ENCODE results near the gene HDAC9.

Gene HDAC9

GRCh38 chr7:18521945-18522566 is 26.5 kb downstream of the HDAC9 start:
- Histone ChIP-seq H3K9ac (no peak overlapping the region), H3K27me3 (ENCODE audit: insufficient read depth, low read depth) (no peaks in the 10 kb centered on the region), H3K4me1 (ENCODE audit: low read depth, poor library complexity, severe bottlenecking) (peaks cover 12% of the 10 kb centered on the region), H3K4me2 (no peak overlapping the region), H3K4me3 (IDR thresholded peaks at IDR 0.05; ENCODE audit: insufficient read depth, low read depth, low read length) (no peak overlapping the region), H2AFZ (ENCODE audit: low read depth) (no peak overlapping the region), H4K20me1 (ENCODE audit: insufficient read depth) (no peaks in the 10 kb centered on the region), H3K36me3 (ENCODE audit: insufficient read depth) (no peaks in the 10 kb centered on the region), H3K27ac (no peak overlapping the region), H3K79me2 (ENCODE audit: insufficient read depth, low read depth) (no peaks in the 10 kb centered on the region)
- TF ChIP-seq CTCF (conservative IDR thresholded peaks at IDR 0.05; ENCODE audit: low read depth, low read length): no peak

- no peaks in the 10 kb centered on the region for H4K20me1 ChIP-seq (ENCODE audit: insufficient read depth)
- H3K36me3 ChIP-seq (ENCODE audit: insufficient read depth): no peaks in the 10 kb centered on the region
- H3K4me2 ChIP-seq: no peak overlapping the region
- no peak for TF ChIP-seq CTCF (conservative IDR thresholded peaks at IDR 0.05; ENCODE audit: low read depth, low read length)
- H3K9ac ChIP-seq: no peak overlapping the region
- no peaks in the 10 kb centered on the region for H3K79me2 ChIP-seq (ENCODE audit: insufficient read depth, low read depth)
- no peak overlapping the region for H3K27ac ChIP-seq
- H3K4me1 ChIP-seq (ENCODE audit: low read depth, poor library complexity, severe bottlenecking): peaks cover 12% of the 10 kb centered on the region
- no peak overlapping the region for H2AFZ ChIP-seq (ENCODE audit: low read depth)
- no peak overlapping the region for H3K4me3 ChIP-seq (IDR thresholded peaks at IDR 0.05; ENCODE audit: insufficient read depth, low read depth, low read length)
- no peaks in the 10 kb centered on the region for H3K27me3 ChIP-seq (ENCODE audit: insufficient read depth, low read depth)
These were observed 28.7 kb downstream of the HDAC9 start for GRCh38 chr7:18524248-18524647.

- Histone ChIP-seq H2AFZ (ENCODE audit: low read depth) (no peak overlapping the region), H3K4me1 (ENCODE audit: low read depth, poor library complexity, severe bottlenecking) (no peaks in the 10 kb centered on the region), H4K20me1 (ENCODE audit: insufficient read depth) (no peaks in the 10 kb centered on the region), H3K27ac (no peak overlapping the region), H3K27me3 (ENCODE audit: insufficient read depth, low read depth) (no peaks in the 10 kb centered on the region), H3K9ac (no peak overlapping the region), H3K36me3 (ENCODE audit: insufficient read depth) (no peaks in the 10 kb centered on the region), H3K4me3 (IDR thresholded peaks at IDR 0.05; ENCODE audit: insufficient read depth, low read depth, low read length) (no peak overlapping the region), H3K4me2 (no peak overlapping the region), H3K79me2 (ENCODE audit: insufficient read depth, low read depth) (no peaks in the 10 kb centered on the region)
- TF ChIP-seq CTCF (conservative IDR thresholded peaks at IDR 0.05; ENCODE audit: low read depth, low read length): no peak
These were observed 30.9 kb downstream of the HDAC9 start for GRCh38 chr7:18526368-18526878.

- Histone ChIP-seq H3K4me2 (no peak overlapping the region), H3K27me3 (ENCODE audit: insufficient read depth, low read depth) (no peaks in the 10 kb centered on the region), H3K36me3 (ENCODE audit: insufficient read depth) (no peaks in the 10 kb centered on the region), H3K4me1 (ENCODE audit: low read depth, poor library complexity, severe bottlenecking) (no peaks in the 10 kb centered on the region), H3K79me2 (ENCODE audit: insufficient read depth, low read depth) (0 out of 2 replicates have a peak, but pooled peaks cover 10% of the 10 kb centered on the region), H4K20me1 (ENCODE audit: insufficient read depth) (no peaks in the 10 kb centered on the region), H2AFZ (ENCODE audit: low read depth) (no peak overlapping the region), H3K4me3 (IDR thresholded peaks at IDR 0.05; ENCODE audit: insufficient read depth, low read depth, low read length) (no peak overlapping the region), H3K9ac (no peak overlapping the region), H3K27ac (no peak overlapping the region)
- TF ChIP-seq CTCF (conservative IDR thresholded peaks at IDR 0.05; ENCODE audit: low read depth, low read length): no peak
These were observed 33.7 kb downstream of the HDAC9 start for GRCh38 chr7:18529239-18529638.
